HCT116 (cell line): ENCODE data around the gene CYB5A. TPM values are rescaled to one million over a fixed set of nuclear protein-coding genes. Genes with fewer than 3 reads are reported as not detected.

Source experiments
- ATAC-seq: fragments of 200-7000 bp; cut with Tn5 transposase; 2 replicates; pipeline ENCODE4 v1.9.1; 2020; ENCODE audit warnings: mild to moderate bottlenecking, moderate library complexity
- BruUV-seq: library from RNA; stranded (reverse); fragments of 400-500 nt; replicated peaks from 2 replicates; lab custom pipeline; 2021; lab: Mats Ljungman, UMichigan
- CTCF ChIA-PET: fragments of 300-600 bp; sonication (Branson Sonifier 250); formaldehyde crosslinking; loops from one replicate; lab custom pipeline; 2021; ENCODE audit warnings: antibody characterized with exemption; lab: Charles Lee
- POLR2A ChIA-PET: fragments of 300-600, 350-600 bp; sonication (Branson Sonifier 250); formaldehyde crosslinking; loops from one replicate; lab custom pipeline; 2021; ENCODE audit warnings: antibody characterized with exemption; lab: Charles Lee
- RAD21 ChIA-PET, 2 experiments: fragments of 300-600 bp; sonication (Branson Sonifier 250); formaldehyde crosslinking; loops; one replicate each; lab custom pipeline; 2023; ENCODE audit warnings: low total read pairs in 2 of 2; ENCODE audit not compliant: uncharacterized antibody in 2 of 2, unreplicated experiment in 2 of 2, low non-redundant PET in 1 of 2; lab: Charles Lee
- DNase-seq: peaks from one replicate; pipeline ENCODE4 v3.0.0-alpha.2; 2010; ENCODE audit warnings: low read depth, low spot score
- H2AFZ ChIP-seq: fragments of 200-600 bp; shearing (Covaris generic), sonication (generic); 2 replicates; pipeline ENCODE4 v1.6.1; 2017; ENCODE audit warnings: low read depth, mixed run types, mixed read lengths, antibody characterized with exemption, low read length; ENCODE audit not compliant: poor library complexity, severe bottlenecking
- H3K27ac ChIP-seq: 2 replicates; pipeline ENCODE4 v1.5.1; 2012; ENCODE audit warnings: low read depth, low read length
- H3K27me3 ChIP-seq: fragments of 200-600 bp; sonication (generic); 2 replicates; pipeline ENCODE4 v1.6.1; 2016; ENCODE audit warnings: mixed run types, low read length, mixed read lengths; ENCODE audit not compliant: insufficient read depth
- H3K36me3 ChIP-seq, 2 experiments: fragments of 200-500 bp in 1 of 2; fragments of 200-600 bp in 1 of 2; sonication (Bioruptor generic) in 1 of 2; sonication (generic) in 1 of 2; 2 replicates each; pipeline versions ENCODE4 v1.5.1 to v1.6.1; 2014 to 2016; ENCODE audit warnings: low read length in 2 of 2, inconsistent platforms in 1 of 2, mixed read lengths in 1 of 2, mixed run types in 1 of 2; ENCODE audit not compliant: insufficient read depth in 2 of 2, control insufficient read depth in 1 of 2
- H3K4me1 ChIP-seq, 2 experiments: fragments of 200-600 bp in 1 of 2; sonication (generic) in 1 of 2; 2 replicates each; pipeline versions ENCODE4 v1.5.1 to v1.6.1; 2012 to 2017; ENCODE audit warnings: low read length in 2 of 2, inconsistent platforms in 1 of 2, mild to moderate bottlenecking in 1 of 2, mixed read lengths in 1 of 2, mixed run types in 1 of 2, moderate library complexity in 1 of 2; ENCODE audit not compliant: insufficient read depth in 2 of 2, control insufficient read depth in 1 of 2
- H3K4me2 ChIP-seq: fragments of 200-600 bp; sonication (generic); 2 replicates; pipeline ENCODE4 v1.6.1; 2017; ENCODE audit warnings: mixed run types, low read length, mixed read lengths
- H3K4me3 ChIP-seq, 2 experiments: fragments of 200-600 bp in 1 of 2; sonication (generic) in 1 of 2; replicated peaks in 1 of 2; 2 replicates each; pipeline ENCODE4 v1.5.1; 2011 to 2016; ENCODE audit warnings: low read length in 2 of 2, control low read depth in 1 of 2, low read depth in 1 of 2, mild to moderate bottlenecking in 1 of 2, mixed read lengths in 1 of 2, mixed run types in 1 of 2
- H3K79me2 ChIP-seq: fragments of 200-600 bp; sonication (generic); 2 replicates; pipeline ENCODE4 v1.6.1; 2017; ENCODE audit warnings: mild to moderate bottlenecking, mixed run types, low read length, moderate library complexity, mixed read lengths; ENCODE audit not compliant: insufficient read depth
- H3K9ac ChIP-seq: fragments of 200-600 bp; sonication (generic); 2 replicates; pipeline ENCODE4 v1.6.1; 2016; ENCODE audit warnings: low read length, mixed read lengths
- H3K9me2 ChIP-seq: fragments of 200-600 bp; sonication (generic), shearing (Covaris generic); 2 replicates; pipeline ENCODE4 v1.6.1; 2017; ENCODE audit warnings: mixed run types, mild to moderate bottlenecking, moderate library complexity; ENCODE audit not compliant: insufficient read depth
- H3K9me3 ChIP-seq, 2 experiments: fragments of 200-500 bp in 1 of 2; fragments of 200-600 bp in 1 of 2; sonication (Bioruptor generic) in 1 of 2; sonication (generic) in 1 of 2; 2 replicates each; pipeline ENCODE4 v1.6.1; 2014 to 2017; ENCODE audit warnings: low read length in 2 of 2, mixed read lengths in 2 of 2, inconsistent platforms in 1 of 2, low read depth in 1 of 2, mild to moderate bottlenecking in 1 of 2, mixed run types in 1 of 2, moderate library complexity in 1 of 2; ENCODE audit not compliant: control insufficient read depth in 1 of 2, insufficient read depth in 1 of 2
- H4K20me1 ChIP-seq: fragments of 200-600 bp; sonication (generic), shearing (Covaris generic); 2 replicates; pipeline ENCODE4 v1.6.1; 2017; ENCODE audit warnings: mixed run types, mild to moderate bottlenecking, moderate library complexity; ENCODE audit not compliant: insufficient read depth
- CBX3 ChIP-seq: IDR thresholded peaks from 2 replicates; pipeline ENCODE4 v1.6.1; 2012; ENCODE audit warnings: low read depth
- CEBPB ChIP-seq: IDR thresholded peaks from 2 replicates; pipeline ENCODE4 v1.6.1; 2012; ENCODE audit warnings: low read depth
- EGR1 ChIP-seq: IDR thresholded peaks from 2 replicates; pipeline ENCODE4 v1.6.1; 2012; ENCODE audit warnings: low read depth
- ELF1 ChIP-seq: IDR thresholded peaks from 2 replicates; pipeline ENCODE4 v1.6.1; 2012; ENCODE audit warnings: low read depth, borderline replicate concordance
- EZH2 ChIP-seq: fragments of 200-600 bp; sonication (generic); IDR thresholded peaks from 2 replicates; pipeline ENCODE4 v1.6.1; 2017; ENCODE audit warnings: antibody characterized with exemption, mixed run types
- EZH2phosphoT487 ChIP-seq: fragments of 200-600 bp; IDR thresholded peaks from 2 replicates; pipeline ENCODE4 v1.6.1; 2018; ENCODE audit warnings: antibody characterized with exemption, borderline replicate concordance
- POLR2A ChIP-seq: IDR thresholded peaks from 2 replicates; pipeline ENCODE4 v1.7.0; 2011; ENCODE audit warnings: borderline replicate concordance; ENCODE audit not compliant: insufficient read depth, insufficient read length; ENCODE audit errors: extremely low read depth
- POLR2AphosphoS5 ChIP-seq: IDR thresholded peaks from 2 replicates; pipeline ENCODE4 v1.6.1; 2011; ENCODE audit warnings: mild to moderate bottlenecking, low read depth, low read length, moderate library complexity
- RAD21 ChIP-seq: IDR thresholded peaks from 2 replicates; pipeline ENCODE4 v1.6.1; 2012; ENCODE audit warnings: low read depth, mild to moderate bottlenecking
- SP1 ChIP-seq: IDR thresholded peaks from 2 replicates; pipeline ENCODE4 v1.6.1; 2012; ENCODE audit warnings: low read depth
- SRF ChIP-seq: IDR thresholded peaks from 2 replicates; pipeline ENCODE4 v1.6.1; 2012; ENCODE audit warnings: low read depth
- TCF7L2 ChIP-seq: IDR thresholded peaks from 2 replicates; pipeline ENCODE4 v1.7.0; 2011; ENCODE audit warnings: borderline replicate concordance, inconsistent platforms; ENCODE audit not compliant: insufficient read depth, insufficient read length; ENCODE audit errors: extremely low read depth
- YY1 ChIP-seq: IDR thresholded peaks from 2 replicates; pipeline ENCODE4 v1.6.1; 2011; ENCODE audit warnings: low read length, low read depth, moderate library complexity, mild to moderate bottlenecking; ENCODE audit not compliant: insufficient replicate concordance; ENCODE audit errors: extremely low read depth
- ZFX ChIP-seq: fragments of 450-650 bp; IDR thresholded peaks from 2 replicates; pipeline ENCODE4 v1.6.1; 2017
- ZNF274 ChIP-seq: fragments of 200-500 bp; sonication (Bioruptor generic); IDR thresholded peaks from 2 replicates; pipeline ENCODE4 v1.6.1; 2014; ENCODE audit warnings: mild to moderate bottlenecking, low read depth, low read length, inconsistent platforms
- intact Hi-C: fragments of 100-400 bp; cut with micrococcal nuclease; formaldehyde crosslinking; loops from 2 replicates; pipeline ENCODE4 v1.10.0; 2022
- total RNA-seq: library from RNA; stranded (reverse); gene quantifications from one replicate; pipeline ENCODE4 v1.2.1, GENCODE V29; 2021; ENCODE audit not compliant: unreplicated experiment
- TF ChIP-seq, protein P1 (sequence below): IDR thresholded peaks from 2 replicates; pipeline ENCODE4 v1.6.1; 2012
- TF ChIP-seq, protein P2 (sequence below): IDR thresholded peaks from 2 replicates; pipeline ENCODE4 v1.6.1; 2011; ENCODE audit warnings: mild to moderate bottlenecking, low read length, moderate library complexity; ENCODE audit not compliant: insufficient replicate concordance; ENCODE audit errors: extremely low read depth
- TF ChIP-seq, protein P3 (sequence below), 3 experiments: fragments of 200-600 bp in 1 of 3; sonication (generic) in 1 of 3; IDR thresholded peaks in 2 of 3; conservative IDR thresholded peaks in 1 of 3; 2 replicates each; pipeline ENCODE4 v1.5.1; 2012 to 2017; ENCODE audit warnings: low read depth in 2 of 3, low read length in 2 of 3, antibody characterized with exemption in 1 of 3, borderline replicate concordance in 1 of 3, control low read depth in 1 of 3, mild to moderate bottlenecking in 1 of 3, mixed read lengths in 1 of 3, mixed run types in 1 of 3, moderate library complexity in 1 of 3; ENCODE audit not compliant: insufficient read depth in 1 of 3
- TF ChIP-seq, protein P4 (sequence below): IDR thresholded peaks from 2 replicates; pipeline ENCODE4 v1.6.1; 2012; ENCODE audit warnings: low read depth

CYB5A gene
- total RNA-seq, 1 experiment from 2014 or later: 37.7 TPM

DNA sequence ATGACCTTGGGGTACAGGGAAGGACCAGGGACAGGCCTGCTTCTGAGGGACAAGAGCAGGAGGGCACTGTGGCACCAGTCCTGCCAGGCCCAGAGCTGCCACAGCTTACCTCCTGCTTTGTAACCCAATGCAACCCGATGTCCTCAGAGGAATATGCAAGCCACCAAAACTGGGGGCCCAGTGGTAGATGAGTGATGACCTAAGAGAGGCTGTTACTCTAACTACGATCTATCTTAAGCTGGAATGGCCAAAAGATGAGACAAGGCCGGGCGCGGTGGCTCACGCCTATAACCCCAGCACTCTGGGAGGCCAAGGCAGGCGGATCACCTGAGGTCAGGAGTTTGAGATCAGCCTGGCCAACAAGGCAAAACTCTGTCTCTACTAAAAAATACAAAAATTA, 12.8 kb downstream of the CYB5A start:
- H3K9me3 ChIP-seq: no peaks in the 10 kb centered on the region
- H3K9ac ChIP-seq: no peak overlapping the region
- no peaks in the 10 kb centered on the region for H4K20me1 ChIP-seq
- DNase-seq: no peak
- ChIA-PET CTCF (no interaction called here), RAD21 (no interaction called here), POLR2A (no interaction called here)
- no peak overlapping the region for H2AFZ ChIP-seq
- H3K4me2 ChIP-seq: no peak overlapping the region
- no peaks in the 10 kb centered on the region for H3K79me2 ChIP-seq
- no peak overlapping the region for H3K27ac ChIP-seq
- intact Hi-C loops: no loop called here
- H3K4me1 ChIP-seq: peaks cover 4 to 6% of the 10 kb centered on the region in 2 experiments; a peak in 2 of 4 replicates
- no peaks in the 10 kb centered on the region for H3K36me3 ChIP-seq
- TF ChIP-seq CEBPB: no peak
- no peak for TF ChIP-seq POLR2AphosphoS5
- TF ChIP-seq ELF1: no peak
- TF ChIP-seq, protein P1, sequence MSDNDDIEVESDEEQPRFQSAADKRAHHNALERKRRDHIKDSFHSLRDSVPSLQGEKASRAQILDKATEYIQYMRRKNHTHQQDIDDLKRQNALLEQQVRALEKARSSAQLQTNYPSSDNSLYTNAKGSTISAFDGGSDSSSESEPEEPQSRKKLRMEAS: no peak
- TF ChIP-seq, protein P2, sequence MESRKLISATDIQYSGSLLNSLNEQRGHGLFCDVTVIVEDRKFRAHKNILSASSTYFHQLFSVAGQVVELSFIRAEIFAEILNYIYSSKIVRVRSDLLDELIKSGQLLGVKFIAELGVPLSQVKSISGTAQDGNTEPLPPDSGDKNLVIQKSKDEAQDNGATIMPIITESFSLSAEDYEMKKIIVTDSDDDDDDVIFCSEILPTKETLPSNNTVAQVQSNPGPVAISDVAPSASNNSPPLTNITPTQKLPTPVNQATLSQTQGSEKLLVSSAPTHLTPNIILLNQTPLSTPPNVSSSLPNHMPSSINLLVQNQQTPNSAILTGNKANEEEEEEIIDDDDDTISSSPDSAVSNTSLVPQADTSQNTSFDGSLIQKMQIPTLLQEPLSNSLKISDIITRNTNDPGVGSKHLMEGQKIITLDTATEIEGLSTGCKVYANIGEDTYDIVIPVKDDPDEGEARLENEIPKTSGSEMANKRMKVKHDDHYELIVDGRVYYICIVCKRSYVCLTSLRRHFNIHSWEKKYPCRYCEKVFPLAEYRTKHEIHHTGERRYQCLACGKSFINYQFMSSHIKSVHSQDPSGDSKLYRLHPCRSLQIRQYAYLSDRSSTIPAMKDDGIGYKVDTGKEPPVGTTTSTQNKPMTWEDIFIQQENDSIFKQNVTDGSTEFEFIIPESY: no peak
- TF ChIP-seq TCF7L2: no peak
- TF ChIP-seq POLR2A: no peak
- TF ChIP-seq ZFX: no peak
- TF ChIP-seq EGR1: no peak
- no peak for TF ChIP-seq SP1
- no peak for TF ChIP-seq CBX3
- TF ChIP-seq RAD21: no peak
- TF ChIP-seq, protein P3, sequence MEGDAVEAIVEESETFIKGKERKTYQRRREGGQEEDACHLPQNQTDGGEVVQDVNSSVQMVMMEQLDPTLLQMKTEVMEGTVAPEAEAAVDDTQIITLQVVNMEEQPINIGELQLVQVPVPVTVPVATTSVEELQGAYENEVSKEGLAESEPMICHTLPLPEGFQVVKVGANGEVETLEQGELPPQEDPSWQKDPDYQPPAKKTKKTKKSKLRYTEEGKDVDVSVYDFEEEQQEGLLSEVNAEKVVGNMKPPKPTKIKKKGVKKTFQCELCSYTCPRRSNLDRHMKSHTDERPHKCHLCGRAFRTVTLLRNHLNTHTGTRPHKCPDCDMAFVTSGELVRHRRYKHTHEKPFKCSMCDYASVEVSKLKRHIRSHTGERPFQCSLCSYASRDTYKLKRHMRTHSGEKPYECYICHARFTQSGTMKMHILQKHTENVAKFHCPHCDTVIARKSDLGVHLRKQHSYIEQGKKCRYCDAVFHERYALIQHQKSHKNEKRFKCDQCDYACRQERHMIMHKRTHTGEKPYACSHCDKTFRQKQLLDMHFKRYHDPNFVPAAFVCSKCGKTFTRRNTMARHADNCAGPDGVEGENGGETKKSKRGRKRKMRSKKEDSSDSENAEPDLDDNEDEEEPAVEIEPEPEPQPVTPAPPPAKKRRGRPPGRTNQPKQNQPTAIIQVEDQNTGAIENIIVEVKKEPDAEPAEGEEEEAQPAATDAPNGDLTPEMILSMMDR (IDR thresholded peaks at IDR 0.05 in 2 of 3, conservative IDR thresholded peaks at IDR 0.05 in 1 of 3; ENCODE audit: borderline replicate concordance in 1 of 3, insufficient read depth in 1 of 3, low read depth in 2 of 3, low read length in 2 of 3): no peak
- no peak for TF ChIP-seq YY1
- TF ChIP-seq EZH2phosphoT487: no peak
- no peak for TF ChIP-seq SRF
- no peak for TF ChIP-seq ZNF274
- no peak for TF ChIP-seq EZH2
- TF ChIP-seq, protein P4, sequence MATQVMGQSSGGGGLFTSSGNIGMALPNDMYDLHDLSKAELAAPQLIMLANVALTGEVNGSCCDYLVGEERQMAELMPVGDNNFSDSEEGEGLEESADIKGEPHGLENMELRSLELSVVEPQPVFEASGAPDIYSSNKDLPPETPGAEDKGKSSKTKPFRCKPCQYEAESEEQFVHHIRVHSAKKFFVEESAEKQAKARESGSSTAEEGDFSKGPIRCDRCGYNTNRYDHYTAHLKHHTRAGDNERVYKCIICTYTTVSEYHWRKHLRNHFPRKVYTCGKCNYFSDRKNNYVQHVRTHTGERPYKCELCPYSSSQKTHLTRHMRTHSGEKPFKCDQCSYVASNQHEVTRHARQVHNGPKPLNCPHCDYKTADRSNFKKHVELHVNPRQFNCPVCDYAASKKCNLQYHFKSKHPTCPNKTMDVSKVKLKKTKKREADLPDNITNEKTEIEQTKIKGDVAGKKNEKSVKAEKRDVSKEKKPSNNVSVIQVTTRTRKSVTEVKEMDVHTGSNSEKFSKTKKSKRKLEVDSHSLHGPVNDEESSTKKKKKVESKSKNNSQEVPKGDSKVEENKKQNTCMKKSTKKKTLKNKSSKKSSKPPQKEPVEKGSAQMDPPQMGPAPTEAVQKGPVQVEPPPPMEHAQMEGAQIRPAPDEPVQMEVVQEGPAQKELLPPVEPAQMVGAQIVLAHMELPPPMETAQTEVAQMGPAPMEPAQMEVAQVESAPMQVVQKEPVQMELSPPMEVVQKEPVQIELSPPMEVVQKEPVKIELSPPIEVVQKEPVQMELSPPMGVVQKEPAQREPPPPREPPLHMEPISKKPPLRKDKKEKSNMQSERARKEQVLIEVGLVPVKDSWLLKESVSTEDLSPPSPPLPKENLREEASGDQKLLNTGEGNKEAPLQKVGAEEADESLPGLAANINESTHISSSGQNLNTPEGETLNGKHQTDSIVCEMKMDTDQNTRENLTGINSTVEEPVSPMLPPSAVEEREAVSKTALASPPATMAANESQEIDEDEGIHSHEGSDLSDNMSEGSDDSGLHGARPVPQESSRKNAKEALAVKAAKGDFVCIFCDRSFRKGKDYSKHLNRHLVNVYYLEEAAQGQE: no peak
- no peak for ATAC-seq
- H3K9me2 ChIP-seq: no peaks in the 10 kb centered on the region
- H3K4me3 ChIP-seq: no peak overlapping the region
- no TSS peak for BruUV-seq
- no peaks in the 10 kb centered on the region for H3K27me3 ChIP-seq
